ENCODE measurements around the gene NEK6.

GRCh38 chr9:124358631-124359030 lies 100.9 kb downstream of the NEK6 start:
- TF ChIP-seq, protein P1, sequence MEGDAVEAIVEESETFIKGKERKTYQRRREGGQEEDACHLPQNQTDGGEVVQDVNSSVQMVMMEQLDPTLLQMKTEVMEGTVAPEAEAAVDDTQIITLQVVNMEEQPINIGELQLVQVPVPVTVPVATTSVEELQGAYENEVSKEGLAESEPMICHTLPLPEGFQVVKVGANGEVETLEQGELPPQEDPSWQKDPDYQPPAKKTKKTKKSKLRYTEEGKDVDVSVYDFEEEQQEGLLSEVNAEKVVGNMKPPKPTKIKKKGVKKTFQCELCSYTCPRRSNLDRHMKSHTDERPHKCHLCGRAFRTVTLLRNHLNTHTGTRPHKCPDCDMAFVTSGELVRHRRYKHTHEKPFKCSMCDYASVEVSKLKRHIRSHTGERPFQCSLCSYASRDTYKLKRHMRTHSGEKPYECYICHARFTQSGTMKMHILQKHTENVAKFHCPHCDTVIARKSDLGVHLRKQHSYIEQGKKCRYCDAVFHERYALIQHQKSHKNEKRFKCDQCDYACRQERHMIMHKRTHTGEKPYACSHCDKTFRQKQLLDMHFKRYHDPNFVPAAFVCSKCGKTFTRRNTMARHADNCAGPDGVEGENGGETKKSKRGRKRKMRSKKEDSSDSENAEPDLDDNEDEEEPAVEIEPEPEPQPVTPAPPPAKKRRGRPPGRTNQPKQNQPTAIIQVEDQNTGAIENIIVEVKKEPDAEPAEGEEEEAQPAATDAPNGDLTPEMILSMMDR (IDR thresholded peaks at IDR 0.05 in 8 of 11, conservative IDR thresholded peaks at IDR 0.05 in 3 of 11), result no peak
- no peak for TF ChIP-seq POLR2A (IDR thresholded peaks at IDR 0.05)

Measured in spleen (tissue), 7 donors.